GM18870 (cell line): ENCODE results near the gene KCMF1.

Experiments used
- ATAC-seq: cut with Tn5 transposase; IDR thresholded peaks from one replicate; pipeline ENCODE4 v1.9.1; 2021; ENCODE audit warnings: moderate library complexity; ENCODE audit not compliant: unreplicated experiment

The KCMF1 gene

GRCh38 chr2:84980263-84980983, 9.5 kb downstream of the KCMF1 start:
- no peak for ATAC-seq

- ATAC-seq = no peak
These were observed 15.1 kb downstream of the KCMF1 start for GRCh38 chr2:84986018-84986417.

DNA sequence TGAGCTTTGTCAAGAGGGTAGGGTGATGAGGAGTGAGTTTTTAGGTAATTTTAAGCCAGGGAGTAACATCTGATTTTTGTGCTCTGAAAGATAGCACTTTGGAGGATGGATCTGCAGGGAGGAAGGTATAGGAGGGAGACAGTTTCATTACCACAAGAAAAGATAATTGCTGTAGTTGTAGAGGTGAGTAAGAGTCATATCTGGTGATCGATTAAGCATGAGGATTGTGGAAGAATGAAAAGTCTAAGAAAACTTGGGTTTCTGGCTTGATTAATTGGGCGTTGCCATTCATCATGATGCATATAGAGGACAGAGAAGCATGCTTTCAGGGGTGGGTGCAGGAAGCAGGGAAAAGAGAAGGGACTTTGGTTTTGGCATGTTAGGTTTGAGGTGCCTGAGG, 18.5 kb downstream of the KCMF1 start:
- no peak for ATAC-seq

- no peak for ATAC-seq
These were observed 19.0 kb downstream of the KCMF1 start for GRCh38 chr2:84989927-84990326.

- no peak for ATAC-seq
These were observed 20.6 kb downstream of the KCMF1 start for GRCh38 chr2:84991404-84992160.

DNA sequence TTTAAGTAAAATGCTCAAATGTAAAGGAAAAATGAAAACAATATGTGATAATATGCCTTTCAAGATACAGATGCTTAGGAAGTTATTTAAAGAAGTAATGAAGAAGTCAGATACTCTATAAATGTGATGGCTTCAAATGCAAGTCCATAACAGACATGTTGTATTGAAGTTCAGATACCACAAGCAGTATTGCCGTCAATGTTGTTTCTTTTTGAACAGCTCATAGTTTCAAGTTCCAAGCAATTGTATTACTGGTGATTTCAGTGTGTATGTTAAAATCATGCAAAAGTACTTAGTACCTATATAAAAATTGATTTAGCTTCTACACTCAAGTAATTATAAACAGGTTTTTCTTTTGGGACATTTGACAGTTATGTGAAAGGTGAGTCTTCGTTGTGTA, 24.9 kb downstream of the KCMF1 start:
- ATAC-seq = no peak

DNA sequence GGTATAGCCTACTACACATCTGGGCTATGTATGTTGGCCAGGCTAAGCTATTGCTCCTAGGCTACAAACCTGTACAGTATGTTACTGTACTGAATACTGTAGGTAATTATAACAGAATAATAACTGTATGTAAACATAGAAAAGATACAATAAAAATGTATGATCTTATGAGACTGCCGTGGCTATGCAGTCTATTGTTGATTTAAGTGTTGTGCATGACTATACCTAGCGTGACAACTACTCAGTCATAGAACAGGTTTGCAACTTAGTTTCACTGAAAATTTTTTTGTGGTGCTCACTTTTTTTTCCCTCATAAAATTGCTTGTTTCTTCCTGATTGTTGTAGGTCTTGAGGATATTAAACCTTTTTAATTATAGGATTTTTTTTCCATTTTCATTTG, 25.9 kb downstream of the KCMF1 start:
- ATAC-seq = no peak

GRCh38 chr2:84999553-84999955, 28.6 kb downstream of the KCMF1 start:
- peak; percentile 49 for ATAC-seq

GRCh38 chr2:85001595-85001994, 30.6 kb downstream of the KCMF1 start:
- no peak for ATAC-seq

DNA sequence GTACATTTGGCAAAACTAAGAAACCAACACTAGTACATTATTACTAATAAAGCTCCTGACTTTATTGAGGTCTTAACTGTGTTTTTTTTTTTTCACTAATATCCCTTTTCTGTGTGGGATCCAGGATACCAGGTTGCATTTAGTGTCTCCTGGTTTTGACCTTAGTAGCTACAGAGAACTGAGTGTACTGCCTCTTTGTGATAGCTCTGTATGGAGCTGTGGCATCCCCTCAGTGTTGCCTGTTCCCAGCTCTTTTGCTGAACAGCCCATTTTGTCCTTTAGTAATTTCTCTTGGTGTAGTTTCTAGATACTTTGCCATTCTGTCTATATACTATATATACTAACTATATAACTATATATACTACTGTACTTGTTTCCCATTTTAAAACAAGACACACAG, 31.6 kb downstream of the KCMF1 start:
- no peak for ATAC-seq

DNA sequence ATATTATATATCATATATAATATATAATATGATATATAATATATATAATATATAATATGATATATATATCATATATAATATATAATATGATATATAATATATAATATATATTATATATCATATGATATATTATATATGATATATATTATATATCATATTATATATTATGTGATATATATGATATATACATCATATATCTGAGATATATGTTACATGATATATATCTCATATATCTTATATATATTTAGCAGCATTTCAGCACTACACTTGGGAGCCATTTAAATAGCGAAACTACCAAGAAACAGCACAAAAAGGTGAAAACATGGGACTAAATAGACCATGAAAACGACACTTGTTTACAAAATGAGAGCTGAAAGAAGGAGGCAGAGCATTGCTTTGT, 37.3 kb downstream of the KCMF1 start:
- no peak for ATAC-seq

GRCh38 chr2:85009019-85009618, 38.2 kb downstream of the KCMF1 start:
- ATAC-seq = no peak

DNA sequence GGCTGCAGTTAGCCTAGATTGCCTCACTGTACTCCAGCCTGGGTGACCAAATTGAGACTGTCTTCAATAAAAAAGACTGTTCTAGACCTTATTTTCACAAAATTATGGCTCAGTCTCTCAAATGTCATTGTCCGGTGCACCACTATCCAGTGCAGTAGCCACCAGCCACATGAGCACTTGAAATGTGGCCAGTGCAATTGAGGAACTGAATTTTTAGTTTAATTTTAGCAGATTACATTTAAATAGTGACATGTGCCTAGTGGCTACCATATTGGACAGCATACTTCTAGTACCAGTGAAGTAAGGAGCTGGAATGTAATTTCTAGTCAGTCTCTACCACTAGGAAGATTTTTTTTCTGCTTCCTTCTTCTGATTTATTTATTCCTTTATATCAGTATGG, 39.4 kb downstream of the KCMF1 start:
- ATAC-seq = no peak

DNA sequence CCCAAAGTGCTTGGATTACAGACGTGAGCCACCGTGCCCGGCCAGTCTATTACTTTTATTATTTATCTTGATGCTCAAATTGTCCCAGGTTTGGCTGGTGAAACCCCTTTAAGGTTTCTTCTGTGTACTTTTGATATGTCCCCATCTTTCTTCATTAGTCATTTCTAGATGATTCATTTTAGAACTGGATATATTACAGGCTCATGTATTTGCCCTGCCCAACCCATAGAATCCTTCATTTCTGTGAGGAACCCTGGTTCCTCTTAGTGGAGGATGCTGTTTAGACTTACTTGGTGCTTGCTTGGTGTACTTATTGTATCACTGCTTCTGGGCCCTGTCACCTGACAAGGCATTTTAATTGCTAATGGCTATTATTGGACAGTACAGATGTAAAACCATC, 40.1 kb downstream of the KCMF1 start:
- no peak for ATAC-seq

DNA sequence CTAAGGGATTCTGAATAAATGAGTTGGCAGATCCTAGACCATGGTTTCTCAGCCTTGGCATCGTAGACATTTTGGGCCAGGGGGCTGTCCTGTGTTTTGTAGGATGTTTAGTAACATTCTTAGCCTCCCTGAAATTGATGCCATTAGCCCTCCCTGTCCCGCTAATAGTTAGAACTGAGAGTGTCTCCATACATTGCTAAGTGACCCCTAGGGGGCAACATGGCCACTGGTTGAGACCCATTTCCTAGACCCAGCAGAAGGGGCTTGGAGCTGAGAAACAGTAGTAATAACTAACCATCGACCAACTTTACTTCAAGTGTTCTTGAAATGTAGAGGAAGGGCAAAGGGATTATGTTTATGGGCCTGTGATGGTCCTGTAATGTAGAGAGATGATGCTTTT, 40.8 kb downstream of the KCMF1 start:
- no peak for ATAC-seq

DNA sequence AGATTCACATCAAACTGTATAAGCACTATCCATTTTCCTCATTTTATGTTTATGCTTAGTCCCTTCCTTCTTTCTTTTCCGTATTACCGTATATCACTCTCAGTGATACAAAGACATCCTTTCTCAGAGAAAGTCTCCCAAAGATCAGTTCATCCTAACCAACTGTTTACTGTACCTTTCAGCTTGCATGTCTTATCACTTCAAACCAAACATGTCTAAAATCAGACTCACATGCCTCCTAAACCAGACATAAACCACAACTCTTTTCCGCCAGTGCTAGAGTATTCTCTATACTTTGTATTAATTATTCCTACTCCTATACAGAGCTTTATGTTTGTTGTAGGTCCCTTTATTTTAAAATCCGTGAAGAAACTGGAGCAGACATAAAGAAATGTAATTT, 41.5 kb downstream of the KCMF1 start:
- no peak for ATAC-seq

DNA sequence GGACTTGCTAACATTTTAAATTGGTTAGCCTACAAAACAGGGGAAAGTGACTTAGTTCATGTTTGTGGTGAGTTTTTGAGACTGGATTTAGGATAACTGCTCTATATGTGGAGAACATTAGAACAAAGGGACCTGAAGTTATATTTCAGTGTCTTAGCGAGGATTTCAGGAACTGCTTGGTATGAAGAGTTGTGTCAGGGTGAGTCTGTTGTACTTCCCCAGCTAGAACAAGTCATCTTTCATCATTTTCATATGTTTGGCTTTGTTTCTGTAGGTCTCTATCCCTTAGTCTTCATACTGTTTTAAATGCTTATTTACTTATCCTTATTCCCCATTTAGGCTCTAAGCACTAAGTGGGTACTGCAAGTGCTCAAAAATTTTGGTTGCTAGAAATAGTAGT, 41.9 kb downstream of the KCMF1 start:
- ATAC-seq = no peak

- no peak for ATAC-seq
These were observed 44.8 kb downstream of the KCMF1 start for GRCh38 chr2:85015653-85016360.

GRCh38 chr2:85016446-85016845, 45.5 kb downstream of the KCMF1 start:
- ATAC-seq = no peak

DNA sequence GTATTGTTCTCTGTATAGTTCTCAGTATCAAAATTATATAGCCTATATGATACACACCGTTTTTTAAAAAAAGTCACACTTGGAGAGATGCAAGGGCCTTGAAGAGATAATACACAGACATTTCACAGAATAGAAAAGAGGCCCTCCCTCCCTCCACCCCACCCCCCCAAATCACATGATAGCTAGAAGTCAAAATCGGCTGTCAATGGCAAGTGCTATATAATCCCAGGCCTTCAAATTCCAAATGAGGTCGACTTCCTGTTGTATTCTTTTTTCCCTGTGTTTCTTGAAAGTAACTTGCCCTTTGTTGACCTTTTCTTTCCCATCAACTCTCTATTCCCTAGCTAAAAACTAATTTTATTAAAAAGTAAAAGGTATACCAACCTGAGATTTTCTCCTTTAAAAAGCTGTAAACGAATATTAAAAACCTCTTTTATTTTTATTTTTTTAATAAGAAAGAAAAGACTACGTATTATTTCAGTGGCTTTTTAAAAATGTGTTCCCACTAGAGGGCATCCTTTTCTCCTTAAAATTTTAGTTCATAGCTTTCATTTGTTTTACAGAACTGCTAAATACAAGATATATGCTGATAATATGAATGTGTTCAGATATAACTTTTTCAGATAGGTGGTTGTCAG, 46.6 kb downstream of the KCMF1 start:
- ATAC-seq = no peak

DNA sequence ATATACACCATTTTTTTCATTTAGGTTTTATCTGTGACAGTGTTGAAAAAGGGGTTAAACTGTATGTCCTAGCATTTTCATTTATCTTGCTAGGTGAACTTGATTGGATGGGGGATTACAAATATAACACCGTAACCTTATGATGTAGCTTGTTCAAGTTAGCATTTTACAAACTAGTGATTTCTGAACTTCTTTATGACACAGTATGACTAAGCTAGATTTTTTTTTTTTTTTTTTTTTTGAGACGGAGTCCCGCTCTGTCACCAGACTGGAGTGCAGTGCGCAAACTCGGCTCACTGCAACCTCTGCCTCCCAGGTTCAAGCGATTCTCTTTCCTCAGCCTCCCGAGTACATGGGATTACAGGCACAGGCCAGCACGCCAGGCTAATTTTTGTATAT, 47.1 kb downstream of the KCMF1 start:
- ATAC-seq = no peak
